Measurements from ENCODE around the gene NR5A2.

- TF ChIP-seq POLR2AphosphoS5 (IDR thresholded peaks at IDR 0.05; ENCODE audit: low read depth, low read length) (no peak), TAF1 (IDR thresholded peaks at IDR 0.05; ENCODE audit: borderline replicate concordance, insufficient read depth, low read length) (no peak)
Measured at GRCh38 chr1:200213392-200213791, 185.9 kb downstream of the NR5A2 start.

Data from PFSK-1 (cell line).